ENCODE results near the gene CMPK1.

DNA sequence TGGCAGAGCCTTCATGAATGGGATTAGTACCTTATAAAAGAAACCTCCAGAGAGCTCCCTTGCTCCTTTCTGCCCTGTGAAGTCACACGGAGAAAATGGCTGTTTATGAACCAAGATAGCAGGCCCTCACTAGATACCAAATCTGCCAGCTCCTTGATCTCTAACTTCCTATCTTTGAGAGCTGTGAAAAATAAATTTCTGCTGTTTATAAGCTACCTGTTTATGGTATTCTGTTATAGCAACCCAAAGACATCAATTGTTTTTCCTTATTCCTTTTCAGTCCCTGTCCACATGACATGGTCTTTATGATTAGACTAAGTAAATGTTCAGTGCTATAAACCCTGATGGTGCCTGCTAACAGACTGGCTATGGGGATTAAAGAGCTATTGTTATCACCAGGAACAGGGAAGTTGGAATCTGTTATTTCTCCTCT lies 10.0 kb upstream of the CMPK1 start:
- TF ChIP-seq, protein P1, sequence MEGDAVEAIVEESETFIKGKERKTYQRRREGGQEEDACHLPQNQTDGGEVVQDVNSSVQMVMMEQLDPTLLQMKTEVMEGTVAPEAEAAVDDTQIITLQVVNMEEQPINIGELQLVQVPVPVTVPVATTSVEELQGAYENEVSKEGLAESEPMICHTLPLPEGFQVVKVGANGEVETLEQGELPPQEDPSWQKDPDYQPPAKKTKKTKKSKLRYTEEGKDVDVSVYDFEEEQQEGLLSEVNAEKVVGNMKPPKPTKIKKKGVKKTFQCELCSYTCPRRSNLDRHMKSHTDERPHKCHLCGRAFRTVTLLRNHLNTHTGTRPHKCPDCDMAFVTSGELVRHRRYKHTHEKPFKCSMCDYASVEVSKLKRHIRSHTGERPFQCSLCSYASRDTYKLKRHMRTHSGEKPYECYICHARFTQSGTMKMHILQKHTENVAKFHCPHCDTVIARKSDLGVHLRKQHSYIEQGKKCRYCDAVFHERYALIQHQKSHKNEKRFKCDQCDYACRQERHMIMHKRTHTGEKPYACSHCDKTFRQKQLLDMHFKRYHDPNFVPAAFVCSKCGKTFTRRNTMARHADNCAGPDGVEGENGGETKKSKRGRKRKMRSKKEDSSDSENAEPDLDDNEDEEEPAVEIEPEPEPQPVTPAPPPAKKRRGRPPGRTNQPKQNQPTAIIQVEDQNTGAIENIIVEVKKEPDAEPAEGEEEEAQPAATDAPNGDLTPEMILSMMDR (IDR thresholded peaks at IDR 0.05): no peak
- no peak for TF ChIP-seq AR (CRISPR knock-in tag; IDR thresholded peaks at IDR 0.05)
- TF ChIP-seq, protein P2, sequence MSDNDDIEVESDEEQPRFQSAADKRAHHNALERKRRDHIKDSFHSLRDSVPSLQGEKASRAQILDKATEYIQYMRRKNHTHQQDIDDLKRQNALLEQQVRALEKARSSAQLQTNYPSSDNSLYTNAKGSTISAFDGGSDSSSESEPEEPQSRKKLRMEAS (CRISPR knock-in tag; IDR thresholded peaks at IDR 0.05): no peak
- TF ChIP-seq OVOL2 (CRISPR knock-in tag; IDR thresholded peaks at IDR 0.05; ENCODE audit: borderline replicate concordance): no peak
- TF ChIP-seq TCF7 (CRISPR knock-in tag; IDR thresholded peaks at IDR 0.05; ENCODE audit: low read depth): no peak

All from WTC11 (cell line).